GM13977 (cell line): ENCODE data around the gene IFT172.
A peak's percentile ranks its signal among the peaks of the same experiment; 100 is the strongest.

ENCODE experiments used
- DNase-seq: peaks from one replicate; pipeline ENCODE4 v3.0.0; 2012; ENCODE audit warnings: low spot score
- in situ Hi-C: fragments of 300-500 bp; cut with MboI; formaldehyde crosslinking; loops from one replicate; pipeline ENCODE4 v1.12.0; 2022; ENCODE audit warnings: low sequenced_read_pairs, low pct_unique_long_range_greater_than_20kb, mixed read lengths, inconsistent platforms; ENCODE audit not compliant: unreplicated experiment
- TF ChIP-seq, protein P1 (sequence below): IDR thresholded peaks from 2 replicates; pipeline ENCODE4 v1.5.1; 2012; ENCODE audit warnings: mild to moderate bottlenecking, control low read depth; ENCODE audit not compliant: insufficient read depth; ENCODE audit errors: extremely low read depth, missing control alignments

The IFT172 gene

DNA sequence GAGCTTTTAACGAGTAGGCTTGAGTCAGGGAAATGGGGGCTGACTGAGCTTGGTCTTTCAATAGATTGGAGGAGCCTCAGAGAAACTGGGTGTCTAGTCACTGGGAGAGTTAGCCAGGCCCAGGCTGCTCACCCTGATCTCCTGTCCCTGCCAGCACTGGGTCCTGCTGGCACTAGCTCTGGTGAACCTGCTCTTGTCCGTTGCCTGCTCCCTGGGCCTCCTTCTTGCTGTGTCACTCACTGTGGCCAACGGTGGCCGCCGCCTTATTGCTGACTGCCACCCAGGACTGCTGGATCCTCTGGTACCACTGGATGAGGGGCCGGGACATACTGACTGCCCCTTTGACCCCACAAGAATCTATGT lies 46.6 kb downstream of the IFT172 start:
- TF ChIP-seq, protein P1, sequence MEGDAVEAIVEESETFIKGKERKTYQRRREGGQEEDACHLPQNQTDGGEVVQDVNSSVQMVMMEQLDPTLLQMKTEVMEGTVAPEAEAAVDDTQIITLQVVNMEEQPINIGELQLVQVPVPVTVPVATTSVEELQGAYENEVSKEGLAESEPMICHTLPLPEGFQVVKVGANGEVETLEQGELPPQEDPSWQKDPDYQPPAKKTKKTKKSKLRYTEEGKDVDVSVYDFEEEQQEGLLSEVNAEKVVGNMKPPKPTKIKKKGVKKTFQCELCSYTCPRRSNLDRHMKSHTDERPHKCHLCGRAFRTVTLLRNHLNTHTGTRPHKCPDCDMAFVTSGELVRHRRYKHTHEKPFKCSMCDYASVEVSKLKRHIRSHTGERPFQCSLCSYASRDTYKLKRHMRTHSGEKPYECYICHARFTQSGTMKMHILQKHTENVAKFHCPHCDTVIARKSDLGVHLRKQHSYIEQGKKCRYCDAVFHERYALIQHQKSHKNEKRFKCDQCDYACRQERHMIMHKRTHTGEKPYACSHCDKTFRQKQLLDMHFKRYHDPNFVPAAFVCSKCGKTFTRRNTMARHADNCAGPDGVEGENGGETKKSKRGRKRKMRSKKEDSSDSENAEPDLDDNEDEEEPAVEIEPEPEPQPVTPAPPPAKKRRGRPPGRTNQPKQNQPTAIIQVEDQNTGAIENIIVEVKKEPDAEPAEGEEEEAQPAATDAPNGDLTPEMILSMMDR: no peak
- in situ Hi-C loops: no loop called here
- DNase-seq: peak; percentile 19

DNA sequence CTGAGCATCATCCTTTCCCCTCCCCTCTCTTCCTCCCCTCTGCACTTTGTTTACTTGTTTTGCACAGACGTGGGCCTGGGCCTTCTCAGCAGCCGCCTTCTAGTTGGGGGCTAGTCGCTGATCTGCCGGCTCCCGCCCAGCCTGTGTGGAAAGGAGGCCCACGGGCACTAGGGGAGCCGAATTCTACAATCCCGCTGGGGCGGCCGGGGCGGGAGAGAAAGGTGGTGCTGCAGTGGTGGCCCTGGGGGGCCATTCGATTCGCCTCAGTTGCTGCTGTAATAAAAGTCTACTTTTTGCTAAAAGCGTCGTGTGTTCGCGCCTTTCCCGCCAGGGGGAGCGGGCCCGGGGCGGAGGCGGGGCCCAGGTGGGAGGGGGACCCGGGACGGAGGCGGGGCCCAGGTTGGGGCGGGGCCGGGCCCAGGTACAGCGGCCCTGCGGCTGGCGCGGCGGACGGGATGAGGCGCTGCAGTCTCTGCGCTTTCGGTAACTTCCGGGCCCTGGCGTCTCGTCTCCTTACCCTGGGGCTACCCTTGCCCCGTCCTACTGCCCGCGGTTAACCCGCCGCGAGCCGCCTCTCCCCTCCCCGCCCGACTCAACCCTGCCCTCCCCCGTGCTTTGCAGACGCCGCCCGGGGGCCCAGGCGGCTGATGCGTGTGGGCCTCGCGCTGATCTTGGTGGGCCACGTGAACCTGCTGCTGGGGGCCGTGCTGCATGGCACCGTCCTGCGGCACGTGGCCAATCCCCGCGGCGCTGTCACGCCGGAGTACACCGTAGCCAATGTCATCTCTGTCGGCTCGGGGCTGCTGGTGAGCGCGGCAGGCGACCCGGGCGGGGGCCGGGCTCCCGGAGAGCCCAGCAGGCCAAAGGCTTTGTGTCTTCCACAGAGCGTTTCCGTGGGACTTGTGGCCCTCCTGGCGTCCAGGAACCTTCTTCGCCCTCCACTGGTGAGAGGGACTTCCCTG lies 47.3 kb downstream of the IFT172 start, which contains the start of gene KRTCAP3:
Gene KRTCAP3 (plus strand): TSS at position 424 of the 962 bp plus-strand sequence. CDS start 32 bp downstream, at position 456.
- peak; percentile 65 for DNase-seq
- TF ChIP-seq, protein P1: peak; percentile 16
- in situ Hi-C loops: no loop called here

DNA sequence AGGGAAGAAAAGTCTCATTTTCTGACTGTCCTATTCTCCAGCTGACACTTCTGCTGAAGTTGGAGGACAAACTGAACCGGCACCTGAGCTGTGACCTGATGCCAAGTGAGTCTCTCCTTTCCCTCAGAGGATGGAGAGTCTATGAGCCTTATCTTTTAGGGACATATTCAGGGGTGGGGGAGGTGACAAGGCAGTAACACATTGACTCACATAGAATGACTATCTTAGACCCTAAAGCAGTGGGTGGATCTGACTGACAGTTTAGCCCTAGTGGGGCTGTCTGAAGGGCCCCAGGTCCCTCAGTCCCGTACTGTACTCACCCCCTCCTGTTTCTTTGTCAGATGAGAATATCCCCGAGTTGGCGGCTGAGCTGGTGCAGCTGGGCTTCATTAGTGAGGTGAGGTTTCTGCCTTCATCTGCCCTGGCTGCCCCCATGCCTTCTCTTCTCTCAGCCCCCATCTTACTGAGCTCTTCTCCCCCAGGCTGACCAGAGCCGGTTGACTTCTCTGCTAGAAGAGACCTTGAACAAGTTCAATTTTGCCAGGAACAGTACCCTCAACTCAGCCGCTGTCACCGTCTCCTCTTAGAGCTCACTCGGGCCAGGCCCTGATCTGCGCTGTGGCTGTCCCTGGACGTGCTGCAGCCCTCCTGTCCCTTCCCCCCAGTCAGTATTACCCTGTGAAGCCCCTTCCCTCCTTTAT lies 48.2 kb downstream of the IFT172 start:
- in situ Hi-C loops: no loop called here
- TF ChIP-seq, protein P1: no peak
- no peak for DNase-seq

DNA sequence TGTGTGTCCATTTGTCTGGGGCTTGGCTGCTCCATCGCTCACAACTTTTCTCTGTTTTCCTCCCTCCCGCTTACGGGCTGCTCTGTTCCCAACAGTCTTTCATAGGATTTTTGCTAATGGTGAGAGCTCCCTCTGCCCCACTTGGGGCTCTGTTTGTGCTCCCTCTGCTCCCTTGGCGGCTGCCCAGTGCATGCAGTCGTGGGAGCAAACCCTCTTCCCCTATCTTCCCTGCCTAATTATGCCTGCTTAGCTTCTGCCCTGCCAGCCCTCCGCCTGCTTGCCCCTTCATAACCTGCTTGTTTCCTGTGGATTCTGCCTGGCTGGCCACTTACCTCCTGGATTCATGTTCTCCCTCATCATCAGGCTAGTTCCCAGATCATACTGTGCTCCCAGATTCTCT lies 53.9 kb downstream of the IFT172 start:
- in situ Hi-C loops: no loop called here
- TF ChIP-seq, protein P1: no peak
- DNase-seq: no peak

DNA sequence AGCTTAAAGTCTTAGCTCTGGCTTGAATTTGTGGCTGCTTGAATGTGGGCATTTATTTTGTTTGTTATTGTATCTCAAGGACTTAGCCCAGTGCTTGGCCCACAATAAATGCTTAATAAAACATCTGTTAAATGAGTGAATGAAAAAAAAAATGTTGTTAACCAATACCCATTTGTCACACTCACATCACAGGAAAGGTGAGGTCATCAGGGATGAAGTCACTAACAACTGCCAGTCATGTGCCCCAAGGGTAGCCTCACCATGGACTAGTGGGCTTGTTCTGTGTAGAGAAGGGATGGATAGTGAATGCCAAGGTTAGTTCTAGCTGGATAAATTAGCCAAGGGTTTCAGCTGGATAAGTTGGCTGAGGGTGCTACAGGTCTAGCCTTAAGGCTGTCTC lies 58.1 kb downstream of the IFT172 start:
- in situ Hi-C loops: no loop called here
- no peak for DNase-seq
- TF ChIP-seq, protein P1: no peak

DNA sequence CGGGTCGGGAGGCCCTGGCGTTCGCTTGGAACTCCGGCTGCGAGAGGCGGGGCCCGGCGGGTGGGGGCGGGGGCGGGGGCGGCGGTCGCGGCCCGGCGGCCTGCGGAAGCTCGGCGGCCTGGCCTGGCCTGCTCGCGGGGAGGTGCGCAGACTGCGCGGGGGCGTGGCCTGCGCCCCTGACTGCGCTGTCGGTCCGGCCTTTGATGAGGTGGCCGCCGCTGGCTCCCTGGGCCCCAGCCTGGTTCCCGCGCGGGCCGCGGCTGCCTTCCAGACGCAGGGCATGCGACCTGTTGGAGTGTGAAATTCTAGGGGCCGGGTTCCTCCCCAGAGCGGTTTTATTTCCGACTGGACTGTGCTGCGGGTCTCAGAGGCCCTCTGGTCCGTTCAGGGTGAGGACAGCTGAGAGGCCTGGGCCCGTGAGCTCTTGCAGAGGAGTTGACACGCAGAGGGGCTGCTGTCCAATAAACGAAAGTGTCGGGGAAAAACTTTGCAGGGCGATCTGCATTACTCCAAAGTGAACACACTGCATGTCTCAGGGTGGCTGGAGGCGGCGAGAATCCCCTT lies 60.5 kb downstream of the IFT172 start:
- peak; percentile 91 for DNase-seq
- TF ChIP-seq, protein P1: no peak
- in situ Hi-C loops: no loop called here
